ENCODE measurements around the gene FAM117A.

Gene FAM117A

DNA sequence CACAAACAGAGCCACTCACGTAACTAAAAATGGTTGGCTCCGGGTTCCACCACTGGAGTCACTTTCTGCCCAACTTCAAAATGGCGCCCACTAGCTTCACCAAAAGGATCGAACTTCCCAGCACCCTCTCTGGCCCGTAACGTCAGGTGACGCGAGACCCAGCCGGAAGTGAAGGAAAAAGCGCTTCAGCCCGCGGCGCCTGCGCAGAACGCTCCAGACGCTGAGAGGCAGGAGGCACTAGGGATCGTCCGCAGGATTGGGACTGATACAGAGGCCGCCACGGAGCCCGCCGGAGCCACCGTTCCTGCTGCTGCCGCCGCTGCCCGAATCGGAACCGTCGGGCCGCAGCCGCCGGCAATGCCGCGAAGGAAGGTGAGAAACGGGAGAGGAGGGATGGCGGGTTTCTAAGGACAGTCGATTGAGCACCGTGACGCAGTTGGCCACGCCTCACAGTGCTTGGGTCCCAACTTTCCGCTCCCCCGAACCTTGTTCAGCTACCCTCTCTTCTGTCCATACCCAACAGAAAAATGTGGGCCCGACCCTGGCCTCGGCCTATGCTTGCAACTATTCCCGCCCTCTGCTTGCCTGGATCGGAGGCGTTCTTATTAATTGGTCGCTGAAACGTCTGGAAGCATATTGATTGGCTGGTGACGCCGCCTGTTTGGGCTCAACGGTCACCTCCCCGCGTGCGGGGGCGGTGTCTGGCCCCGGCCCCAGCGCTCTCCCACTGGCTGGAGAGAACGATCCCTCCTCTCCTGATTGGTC is 24.7 kb upstream of the FAM117A start, which contains the start of gene KAT7:
Gene KAT7 (plus strand): TSS at position 204 of the 765 bp plus-strand sequence. CDS start 154 bp downstream, at position 358.
- H3K4me3 ChIP-seq (ENCODE audit: low read depth in 1 of 2, low read length in 2 of 2) = peak within 1 kb of the TSS; percentile 29 to 58; a peak in 3 of 4 replicates
- peak within 1 kb of the TSS; percentile 88 for H3K4me2 ChIP-seq (ENCODE audit: insufficient read depth, low read length)
- peaks cover 43% of the 10 kb centered on the region for H4K20me1 ChIP-seq (ENCODE audit: insufficient read depth, low read length)
- DNase-seq (peak; percentile 99), ATAC-seq (ENCODE audit: insufficient read depth, low read depth) (peak; percentile 92)
- H3K27me3 ChIP-seq (ENCODE audit: insufficient read depth, low read length, poor library complexity) = no peaks in the 10 kb centered on the region
- peak within 1 kb of the TSS; percentile 75 for H3K9ac ChIP-seq (ENCODE audit: low read depth, low read length)
- peak within 1 kb of the TSS; percentile 63 for H2AFZ ChIP-seq (ENCODE audit: low read depth, low read length)
- H3K9me3 ChIP-seq (ENCODE audit: insufficient read depth, low read length, severe bottlenecking) = no peaks in the 10 kb centered on the region
- peaks cover 42% of the 10 kb centered on the region for H3K36me3 ChIP-seq (ENCODE audit: insufficient read depth, low read length)
- no peak for TF ChIP-seq EZH2 (IDR thresholded peaks at IDR 0.05; ENCODE audit: borderline replicate concordance, low read depth, low read length, severe bottlenecking)
- TF ChIP-seq, protein P1, sequence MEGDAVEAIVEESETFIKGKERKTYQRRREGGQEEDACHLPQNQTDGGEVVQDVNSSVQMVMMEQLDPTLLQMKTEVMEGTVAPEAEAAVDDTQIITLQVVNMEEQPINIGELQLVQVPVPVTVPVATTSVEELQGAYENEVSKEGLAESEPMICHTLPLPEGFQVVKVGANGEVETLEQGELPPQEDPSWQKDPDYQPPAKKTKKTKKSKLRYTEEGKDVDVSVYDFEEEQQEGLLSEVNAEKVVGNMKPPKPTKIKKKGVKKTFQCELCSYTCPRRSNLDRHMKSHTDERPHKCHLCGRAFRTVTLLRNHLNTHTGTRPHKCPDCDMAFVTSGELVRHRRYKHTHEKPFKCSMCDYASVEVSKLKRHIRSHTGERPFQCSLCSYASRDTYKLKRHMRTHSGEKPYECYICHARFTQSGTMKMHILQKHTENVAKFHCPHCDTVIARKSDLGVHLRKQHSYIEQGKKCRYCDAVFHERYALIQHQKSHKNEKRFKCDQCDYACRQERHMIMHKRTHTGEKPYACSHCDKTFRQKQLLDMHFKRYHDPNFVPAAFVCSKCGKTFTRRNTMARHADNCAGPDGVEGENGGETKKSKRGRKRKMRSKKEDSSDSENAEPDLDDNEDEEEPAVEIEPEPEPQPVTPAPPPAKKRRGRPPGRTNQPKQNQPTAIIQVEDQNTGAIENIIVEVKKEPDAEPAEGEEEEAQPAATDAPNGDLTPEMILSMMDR (IDR thresholded peaks at IDR 0.05; ENCODE audit: borderline replicate concordance, extremely low read depth, low read length, poor library complexity, severe bottlenecking) = no peak
- H3K4me1 ChIP-seq (ENCODE audit: insufficient read depth, low read length) = peaks cover 42% of the 10 kb centered on the region
- H3K79me2 ChIP-seq (ENCODE audit: insufficient read depth, low read length) = peaks cover 51% of the 10 kb centered on the region
- peak within 1 kb of the TSS; percentile 87 for H3K27ac ChIP-seq (ENCODE audit: low read length)

DNA sequence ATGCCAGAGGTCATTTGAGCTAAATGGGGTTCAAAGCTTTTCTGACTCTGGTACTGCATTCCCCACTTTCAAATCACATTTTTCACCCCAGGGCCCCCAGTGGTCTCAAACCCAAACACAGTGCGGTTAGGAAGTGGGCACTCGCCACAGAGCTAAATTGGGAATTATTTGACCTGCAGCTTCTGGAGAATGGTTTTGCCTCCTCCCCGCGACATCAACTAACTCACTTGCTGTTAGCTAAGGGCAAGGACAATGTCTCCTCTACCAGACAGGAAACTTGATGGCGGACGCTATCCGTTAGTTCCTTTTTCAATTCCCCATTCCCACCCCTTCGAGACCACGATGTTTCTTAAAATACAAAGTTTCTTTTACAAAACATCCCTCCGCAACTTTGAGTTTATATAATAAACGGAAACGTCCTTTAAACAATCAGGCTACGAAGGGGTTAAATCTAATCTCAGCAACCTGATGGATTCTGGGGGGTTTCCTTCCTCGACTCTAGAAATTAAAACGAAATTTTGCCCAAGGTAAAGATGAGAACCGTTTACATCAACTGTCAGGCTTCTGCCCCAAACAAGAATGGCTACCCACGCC is 24.1 kb upstream of the FAM117A start:
- peak; percentile 22 for DNase-seq
- Histone ChIP-seq H3K36me3 (ENCODE audit: insufficient read depth, low read length) (peaks cover 35% of the 10 kb centered on the region), H3K9me3 (ENCODE audit: insufficient read depth, low read length, severe bottlenecking) (no peaks in the 10 kb centered on the region), H3K4me1 (ENCODE audit: insufficient read depth, low read length) (peaks cover 39% of the 10 kb centered on the region), H3K79me2 (ENCODE audit: insufficient read depth, low read length) (peaks cover 44% of the 10 kb centered on the region), H2AFZ (ENCODE audit: low read depth, low read length) (peak overlapping the region; percentile 63), H3K9ac (ENCODE audit: low read depth, low read length) (peak overlapping the region; percentile 75), H3K4me2 (ENCODE audit: insufficient read depth, low read length) (peak overlapping the region; percentile 62), H4K20me1 (ENCODE audit: insufficient read depth, low read length) (peaks cover 38% of the 10 kb centered on the region), H3K27ac (ENCODE audit: low read length) (peak overlapping the region; percentile 87), H3K4me3 (ENCODE audit: low read depth in 1 of 2, low read length in 2 of 2) (peak overlapping the region; percentile 10 to 58; a peak in 3 of 4 replicates), H3K27me3 (ENCODE audit: insufficient read depth, low read length, poor library complexity) (no peaks in the 10 kb centered on the region)
- no peak for ATAC-seq (ENCODE audit: insufficient read depth, low read depth)
- no peak for TF ChIP-seq EZH2 (IDR thresholded peaks at IDR 0.05; ENCODE audit: borderline replicate concordance, low read depth, low read length, severe bottlenecking)
- TF ChIP-seq, protein P1 (IDR thresholded peaks at IDR 0.05; ENCODE audit: borderline replicate concordance, extremely low read depth, low read length, poor library complexity, severe bottlenecking) = no peak

DNA sequence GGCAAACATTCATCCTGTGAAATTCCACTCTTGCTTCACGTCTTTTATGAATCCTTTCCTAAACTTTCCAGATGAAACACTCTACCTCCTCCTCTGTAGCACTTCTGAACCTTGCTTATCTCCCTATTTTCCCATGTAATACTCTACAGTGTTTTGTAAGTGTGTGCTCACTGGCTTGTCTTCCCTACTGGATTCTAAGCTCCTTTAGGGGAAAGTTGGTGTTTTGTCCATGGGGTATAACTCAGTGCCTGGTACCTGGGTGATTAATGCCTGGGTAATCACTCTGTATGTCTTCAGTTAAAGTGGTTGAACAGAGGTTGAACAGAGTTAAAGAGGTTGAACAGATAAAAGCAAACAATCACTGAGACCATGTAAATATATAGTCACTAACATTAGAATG is 20.7 kb upstream of the FAM117A start:
- Histone ChIP-seq H3K79me2 (ENCODE audit: insufficient read depth, low read length) (peaks cover 11% of the 10 kb centered on the region), H3K4me1 (ENCODE audit: insufficient read depth, low read length) (peaks cover 15% of the 10 kb centered on the region), H3K9me3 (ENCODE audit: insufficient read depth, low read length, severe bottlenecking) (no peaks in the 10 kb centered on the region)

More for the DNA sequence above, 20.7 kb upstream of the FAM117A start:
- no peaks in the 10 kb centered on the region for H3K27me3 ChIP-seq (ENCODE audit: insufficient read depth, low read length, poor library complexity)
- TF ChIP-seq EZH2 (IDR thresholded peaks at IDR 0.05; ENCODE audit: borderline replicate concordance, low read depth, low read length, severe bottlenecking) = no peak
- TF ChIP-seq, protein P1 (IDR thresholded peaks at IDR 0.05; ENCODE audit: borderline replicate concordance, extremely low read depth, low read length, poor library complexity, severe bottlenecking) = no peak
- no peak overlapping the region for H3K9ac ChIP-seq (ENCODE audit: low read depth, low read length)
- ATAC-seq (ENCODE audit: insufficient read depth, low read depth) = no peak
- H3K4me3 ChIP-seq (ENCODE audit: low read depth in 1 of 2, low read length in 2 of 2) = no peak overlapping the region
- H3K27ac ChIP-seq (ENCODE audit: low read length) = no peak overlapping the region
- H2AFZ ChIP-seq (ENCODE audit: low read depth, low read length) = no peak overlapping the region
- no peak overlapping the region for H3K4me2 ChIP-seq (ENCODE audit: insufficient read depth, low read length)
- peaks cover 4% of the 10 kb centered on the region for H3K36me3 ChIP-seq (ENCODE audit: insufficient read depth, low read length)
- DNase-seq = no peak
- peaks cover 5% of the 10 kb centered on the region for H4K20me1 ChIP-seq (ENCODE audit: insufficient read depth, low read length)
